HepG2 (cell line): Measurements from ENCODE around the gene SEMA3F. TPM values are rescaled to one million over a fixed set of nuclear protein-coding genes. Genes with fewer than 3 reads are reported as not detected.

ENCODE experiments used
- ARID5B ChIP-seq: IDR thresholded peaks from 2 replicates; pipeline ENCODE4 v1.4.0; 2020; ENCODE audit warnings: mild to moderate bottlenecking, missing genetic modification reagents
- ARNTL ChIP-seq: sonication (generic); formaldehyde crosslinking; IDR thresholded peaks from 2 replicates; pipeline ENCODE4 v1.4.0; 2020; ENCODE audit warnings: mild to moderate bottlenecking, missing genetic modification reagents
- ERF ChIP-seq: IDR thresholded peaks from 2 replicates; pipeline ENCODE4 v1.6.1; 2018; ENCODE audit warnings: missing biosample characterization, missing genetic modification reagents
- GABPA ChIP-seq, 2 experiments: IDR thresholded peaks; 2 replicates each; pipeline ENCODE4 v1.6.1; 2011 to 2016; ENCODE audit warnings: low read depth in 2 of 2, low read length in 1 of 2, missing biosample characterization in 1 of 2, missing genetic modification characterization in 1 of 2
- GATAD2A ChIP-seq: IDR thresholded peaks from 2 replicates; pipeline ENCODE4 v1.6.1; 2016
- HOXA3 ChIP-seq: sonication (generic); formaldehyde crosslinking; IDR thresholded peaks from 2 replicates; pipeline ENCODE4 v1.5.0; 2020; ENCODE audit warnings: missing genetic modification reagents
- MED1 ChIP-seq: sonication (generic); formaldehyde crosslinking; IDR thresholded peaks from 2 replicates; pipeline ENCODE4 v1.4.0; 2020; ENCODE audit warnings: missing genetic modification reagents
- MEF2D ChIP-seq: sonication (generic); formaldehyde crosslinking; IDR thresholded peaks from 2 replicates; pipeline ENCODE4 v1.5.1; 2020; ENCODE audit warnings: mild to moderate bottlenecking, missing genetic modification reagents
- NCOA5 ChIP-seq: sonication (generic); formaldehyde crosslinking; IDR thresholded peaks from 2 replicates; pipeline ENCODE4 v1.4.0; 2020; ENCODE audit warnings: missing genetic modification reagents
- NKX3-1 ChIP-seq: sonication (generic); formaldehyde crosslinking; IDR thresholded peaks from 2 replicates; pipeline ENCODE4 v1.5.0; 2020; ENCODE audit warnings: missing genetic modification reagents
- PHF5A ChIP-seq: IDR thresholded peaks from one replicate; pipeline ENCODE4 v1.6.1; 2018; ENCODE audit warnings: low read depth, missing genetic modification reagents; ENCODE audit not compliant: unreplicated experiment
- RARA ChIP-seq: IDR thresholded peaks from 2 replicates; pipeline ENCODE4 v1.6.1; 2016; ENCODE audit warnings: missing genetic modification reagents, missing compliant biosample characterization
- TAF1 ChIP-seq: sonication (generic); formaldehyde crosslinking; IDR thresholded peaks from 2 replicates; pipeline ENCODE4 v1.4.0; 2020; ENCODE audit warnings: missing genetic modification reagents
- ZBTB2 ChIP-seq: sonication (generic); formaldehyde crosslinking; IDR thresholded peaks from 2 replicates; pipeline ENCODE4 v1.8.0; 2022; ENCODE audit warnings: low read depth, missing genetic modification reagents
- ZBTB43 ChIP-seq: sonication (generic); formaldehyde crosslinking; conservative IDR thresholded peaks from 2 replicates; pipeline ENCODE4 v1.4.0; 2020; ENCODE audit warnings: missing genetic modification reagents
- ZHX1 ChIP-seq: sonication (generic); formaldehyde crosslinking; IDR thresholded peaks from 2 replicates; pipeline ENCODE4 v1.8.1; 2022; ENCODE audit warnings: low read depth, mild to moderate bottlenecking, missing genetic modification reagents
- ZMYM4 ChIP-seq: sonication (generic); formaldehyde crosslinking; IDR thresholded peaks from 2 replicates; pipeline ENCODE4 v1.8.1; 2023; ENCODE audit warnings: mild to moderate bottlenecking, missing genetic modification reagents
- ZNF10 ChIP-seq: sonication (generic); formaldehyde crosslinking; IDR thresholded peaks from 2 replicates; pipeline ENCODE4 v1.4.0; 2020; ENCODE audit warnings: mild to moderate bottlenecking, low read depth, missing genetic modification reagents, borderline replicate concordance
- ZNF232 ChIP-seq: sonication (generic); formaldehyde crosslinking; IDR thresholded peaks from 2 replicates; pipeline ENCODE4 v1.4.0; 2020; ENCODE audit warnings: missing genetic modification reagents, borderline replicate concordance
- ZNF501 ChIP-seq: sonication (generic); formaldehyde crosslinking; IDR thresholded peaks from 2 replicates; pipeline ENCODE4 v1.5.1; 2020; ENCODE audit warnings: mild to moderate bottlenecking, moderate library complexity, missing genetic modification reagents
- polyA plus RNA-seq, 8 experiments: library from polyadenylated mRNA; depleted of rRNA in 3 of 8; stranded (reverse) in 7 of 8; unstranded in 1 of 8; fragments of >200 nt; fragmentation: Illumina TruSeq in 4 of 8; extraction: Trizol in 4 of 8; gene quantifications; 2 replicates each; pipeline versions ENCODE4 v1.2.1 to v1.2.3, GENCODE V29; 2011 to 2016; ENCODE audit warnings: low read depth in 4 of 8, missing spikeins in 1 of 8, mixed read lengths in 1 of 8; ENCODE audit not compliant: insufficient read depth in 1 of 8
- total RNA-seq, 5 experiments: library from RNA; depleted of rRNA; stranded (reverse); fragments of >200 nt; fragmentation: Illumina TruSeq; extraction: Trizol; gene quantifications; 2 replicates each; pipeline ENCODE4 v1.2.3, GENCODE V29; 2016; ENCODE audit warnings: low read depth in 1 of 5

The SEMA3F gene
- total and polyA plus RNA-seq, 2 of the 13 experiments (the other 11 are each of a cell fraction or from before 2014, with no cell fraction given) = 7.6 to 17.2 TPM

- 0 out of 2 replicates have a peak, but pooled peaks have one; percentile 36 for TF ChIP-seq ZHX1
- TF ChIP-seq HOXA3 (CRISPR knock-in tag) = peak; percentile 55
- 0 out of 2 replicates have a peak, but pooled peaks have one; percentile 21 for TF ChIP-seq ZBTB43 (CRISPR knock-in tag)
- TF ChIP-seq ARNTL = 0 out of 2 replicates have a peak, but pooled peaks have one; percentile 9
- peak; percentile 9; the same call in 1 of the 2 replicates for TF ChIP-seq ARID5B (CRISPR knock-in tag)
- no peak for TF ChIP-seq GABPA (IDR thresholded peaks at IDR 0.05; ENCODE audit: low read depth, low read length)
- 0 out of 2 replicates have a peak, but pooled peaks have one; percentile 4 for TF ChIP-seq GABPA (CRISPR knock-in tag; IDR thresholded peaks at IDR 0.05; ENCODE audit: low read depth)
- peak; percentile 66 for TF ChIP-seq MED1 (CRISPR knock-in tag)
- TF ChIP-seq NCOA5 (CRISPR knock-in tag) = no peak
- TF ChIP-seq GATAD2A (CRISPR knock-in tag) = peak; percentile 28; the same call in 1 of the 2 replicates
- TF ChIP-seq ERF = peak; percentile 53
- TF ChIP-seq ZNF10 (CRISPR knock-in tag) = no peak
- TF ChIP-seq PHF5A (CRISPR knock-in tag) = peak; percentile 61
- peak; percentile 50 for TF ChIP-seq ZMYM4
- peak; percentile 72; the same call in 1 of the 2 replicates for TF ChIP-seq ZNF232 (CRISPR knock-in tag)
- peak; percentile 85; the same call in 1 of the 2 replicates for TF ChIP-seq NKX3-1
- TF ChIP-seq RARA (CRISPR knock-in tag) = peak; percentile 49; the same call in 1 of the 2 replicates
- TF ChIP-seq MEF2D (CRISPR knock-in tag) = peak; percentile 62; the same call in 1 of the 2 replicates
- TF ChIP-seq ZNF501 (CRISPR knock-in tag) = peak; percentile 87
- TF ChIP-seq ZBTB2 (CRISPR knock-in tag) = no peak
- TF ChIP-seq TAF1 (CRISPR knock-in tag) = peak; percentile 40
Observed at GRCh38 chr3:50221411-50222168, 66.5 kb downstream of the SEMA3F start (continued).
